Heart left ventricle (tissue), 16 donors: ENCODE measurements around the gene SCYL1. TPM values are rescaled to one million over a fixed set of nuclear protein-coding genes. Genes with fewer than 3 reads are reported as not detected.

ENCODE experiments used
- ATAC-seq, 4 donors: fragments of 200-7000 bp; cut with Tn5 transposase; one replicate each; pipeline ENCODE4 v1.9.1; 2020 to 2022; ENCODE audit warnings: moderate library complexity in 4 of 4, mild to moderate bottlenecking in 3 of 4, moderate number of reproducible peaks in 1 of 4
- DNase-seq, 5 donors: peaks; one replicate each; pipeline ENCODE4 v3.0.0-alpha.2; 2020
- H3K27ac ChIP-seq, 12 donors: fragments of 200-600 bp; sonication (generic) in 4 of 12; one replicate each; pipeline versions ENCODE4 v1.5.0 to v1.8.0; 2016 to 2022; ENCODE audit warnings: mild to moderate bottlenecking in 2 of 12
- H3K27me3 ChIP-seq, 9 donors: fragments of 200-600 bp; sonication (generic) in 2 of 9; one replicate each; pipeline versions ENCODE4 v1.5.1 to v1.8.0; 2016 to 2022; ENCODE audit warnings: mild to moderate bottlenecking in 3 of 9
- H3K36me3 ChIP-seq, 9 donors: fragments of 200-600 bp; sonication (generic) in 2 of 9; one replicate each; pipeline versions ENCODE4 v1.5.0 to v1.8.0; 2018 to 2022; ENCODE audit warnings: mild to moderate bottlenecking in 2 of 9
- H3K4me1 ChIP-seq, 12 donors: fragments of 200-600 bp; sonication (generic) in 4 of 12; one replicate each; pipeline versions ENCODE4 v1.5.0 to v1.8.0; 2016 to 2022; ENCODE audit warnings: mild to moderate bottlenecking in 3 of 12
- H3K4me3 ChIP-seq, 12 donors: fragments of 200-600 bp; sonication (generic) in 4 of 12; one replicate each; pipeline versions ENCODE4 v1.5.0 to v1.8.0; 2017 to 2022; ENCODE audit warnings: mild to moderate bottlenecking in 9 of 12, moderate library complexity in 4 of 12
- H3K9me3 ChIP-seq, 12 donors: fragments of 200-600 bp; sonication (generic) in 4 of 12; one replicate each; pipeline versions ENCODE4 v1.5.0 to v1.8.0; 2016 to 2022; ENCODE audit warnings: mild to moderate bottlenecking in 1 of 12
- POLR2A ChIP-seq, 2 donors: fragments of 450-650 bp; IDR thresholded peaks; one replicate each; pipeline ENCODE4 v1.6.1; 2017; ENCODE audit warnings: antibody characterized with exemption in 2 of 2, mild to moderate bottlenecking in 2 of 2, moderate library complexity in 2 of 2
- WGBS, 4 donors: extraction: QIAGEN DNeasy Blood & Tissue Kit in 2 of 4; methylation state at CpG; one replicate each; pipeline versions ENCODE4 v1.1.5 to v1.1.7; 2013 to 2018; 5-methylcytosine and 5-hydroxymethylcytosine counted together
- intact Hi-C, 10 donors: fragments of 100-400 bp; cut with DNase I; formaldehyde crosslinking; loops; one replicate each; pipeline versions ENCODE4 v1.11.1 to v1.14.2; 2022
- polyA plus RNA-seq, 2 donors: library from polyadenylated mRNA; stranded (reverse); fragments of 200-250 nt; gene quantifications; one replicate each; pipeline ENCODE4 v1.2.3, GENCODE V29; 2013
- total RNA-seq, 9 donors: library from RNA; depleted of rRNA in 2 of 9; stranded (reverse); fragments of >200 nt in 2 of 9; fragmentation: NEBNext Ultra II Directional in 3 of 9; extraction: Animal tissue kit (Norgen Biotek cat#: 25700) in 3 of 9; gene quantifications; one replicate each; pipeline versions ENCODE4 v1.1.0 to v1.2.4, GENCODE V29; 2016 to 2023
- TF ChIP-seq, protein P1 (sequence below), 12 donors: fragments of 200-600 bp; sonication (generic) in 4 of 12; IDR thresholded peaks; one replicate each; pipeline versions ENCODE4 v1.5.0 to v1.8.0; 2018 to 2022; ENCODE audit warnings: antibody characterized with exemption in 12 of 12, mild to moderate bottlenecking in 5 of 12
- donor health status: ischemic (EF 13 %, LVEDD 7.1; RV severe dilation, severe dysfunction).
- donor health status: healthy with polysubstance abuse.
- donor health status: DM: no; HTN: yes; CAD: no.
- donor health status: DM: no; HTN: no; CAD: no.
- donor health status: ischemic (EF 25% LVEDD 6.9; RV normal size, moderate dysfunction).
- donor health status: ischemic (EF 25% LVEDD 5.7; RV mildly dilated, moderate dysfunction).
- donor health status: healthy.
- donor health status: DM: yes; HTN: yes; CAD: no.
- donor health status: ischemic (EF 35%, LVEDD 5.7; RV mildly dilated, moderate dysfunction).
- donor health status: nonischemic (EF 11% LVEDD 7.7; RV severe dilation, severe dysfunction).
- donor health status: DM: yes; HTN: yes; CAD: no.
- donor health status: PGD.
- donor health status: ischemic (EF 29% LVEDD 5.4; RV normal size, mild dysfunction).
- donor health status: nonischemic (EF 23%, LVEDD 6.1; RV moderate dilation, normal function).

Gene SCYL1
- total and polyA plus RNA-seq, 11 donors, result 51.6 to 135 (median 64.2) TPM

DNA sequence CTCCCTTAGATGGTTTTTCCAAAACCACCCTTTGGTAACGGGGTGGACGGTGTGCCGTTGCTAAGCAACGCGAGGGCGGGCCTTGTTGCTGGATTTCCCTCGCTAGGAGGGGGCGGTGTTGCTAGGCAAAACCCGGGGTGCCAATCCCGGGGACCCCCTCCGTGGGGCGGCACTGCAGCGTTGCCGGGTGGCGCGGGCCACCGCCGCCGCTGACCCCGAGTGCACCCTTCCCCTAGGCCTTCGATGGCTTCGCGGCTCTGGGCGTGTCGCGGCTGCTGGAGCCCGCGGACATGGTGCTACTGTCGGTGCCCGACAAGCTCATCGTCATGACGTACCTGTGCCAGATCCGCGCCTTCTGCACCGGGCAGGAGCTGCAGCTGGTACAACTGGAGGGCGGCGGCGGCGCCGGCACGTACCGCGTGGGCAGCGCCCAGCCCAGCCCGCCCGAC, 59.9 kb downstream of the SCYL1 start:
- intact Hi-C loops, result loop anchor here in 3 of 10 donors (5.0 kb wide), 1 partner anchor 42 kb away; no protein-coding TSS in a partner anchor
- ATAC-seq, result no peak
- TF ChIP-seq POLR2A (IDR thresholded peaks at IDR 0.05), result no peak
- TF ChIP-seq, protein P1, sequence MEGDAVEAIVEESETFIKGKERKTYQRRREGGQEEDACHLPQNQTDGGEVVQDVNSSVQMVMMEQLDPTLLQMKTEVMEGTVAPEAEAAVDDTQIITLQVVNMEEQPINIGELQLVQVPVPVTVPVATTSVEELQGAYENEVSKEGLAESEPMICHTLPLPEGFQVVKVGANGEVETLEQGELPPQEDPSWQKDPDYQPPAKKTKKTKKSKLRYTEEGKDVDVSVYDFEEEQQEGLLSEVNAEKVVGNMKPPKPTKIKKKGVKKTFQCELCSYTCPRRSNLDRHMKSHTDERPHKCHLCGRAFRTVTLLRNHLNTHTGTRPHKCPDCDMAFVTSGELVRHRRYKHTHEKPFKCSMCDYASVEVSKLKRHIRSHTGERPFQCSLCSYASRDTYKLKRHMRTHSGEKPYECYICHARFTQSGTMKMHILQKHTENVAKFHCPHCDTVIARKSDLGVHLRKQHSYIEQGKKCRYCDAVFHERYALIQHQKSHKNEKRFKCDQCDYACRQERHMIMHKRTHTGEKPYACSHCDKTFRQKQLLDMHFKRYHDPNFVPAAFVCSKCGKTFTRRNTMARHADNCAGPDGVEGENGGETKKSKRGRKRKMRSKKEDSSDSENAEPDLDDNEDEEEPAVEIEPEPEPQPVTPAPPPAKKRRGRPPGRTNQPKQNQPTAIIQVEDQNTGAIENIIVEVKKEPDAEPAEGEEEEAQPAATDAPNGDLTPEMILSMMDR (IDR thresholded peaks at IDR 0.05), result no peak
- DNase-seq, result no peak
- no peaks in the 10 kb centered on the region for H3K27me3 ChIP-seq
- no peak overlapping the region for H3K4me3 ChIP-seq
- H3K4me1 ChIP-seq, result peaks cover 6 to 51% (median 40%) of the 10 kb centered on the region in 12 donors
- 65 to 82% (median 74%) methylated on average over 22 to 46 of the region's 46 CpGs for WGBS, 4 donors
- no peak overlapping the region for H3K27ac ChIP-seq
- no peaks in the 10 kb centered on the region for H3K9me3 ChIP-seq
- H3K36me3 ChIP-seq, result peaks cover 0 to 72% (median 45%) of the 10 kb centered on the region in 9 donors

GRCh38 chr11:65585396-65586246, 60.7 kb downstream of the SCYL1 start:
- Histone ChIP-seq H3K4me1 (peaks cover 6 to 57% (median 44%) of the 10 kb centered on the region in 12 donors), H3K9me3 (no peaks in the 10 kb centered on the region), H3K4me3 (no peak overlapping the region), H3K27me3 (no peaks in the 10 kb centered on the region), H3K36me3 (peaks cover 0 to 72% (median 45%) of the 10 kb centered on the region in 9 donors), H3K27ac (peak overlapping the region in 11 of 12 donors; percentile 76 to 90 (median 84))
- WGBS, 4 donors, result 65 to 70% (median 69%) methylated on average over 14 to 51 of the region's 51 CpGs
- DNase-seq, result peak in 2 of 5 donors; percentile 35 to 60
- ATAC-seq, result no peak
- TF ChIP-seq POLR2A (IDR thresholded peaks at IDR 0.05), result no peak
- TF ChIP-seq, protein P1 (IDR thresholded peaks at IDR 0.05), result no peak
- intact Hi-C loops, result loop anchor here in 3 of 10 donors (5.0 kb wide), 1 partner anchor 43 kb away; no protein-coding TSS in a partner anchor

DNA sequence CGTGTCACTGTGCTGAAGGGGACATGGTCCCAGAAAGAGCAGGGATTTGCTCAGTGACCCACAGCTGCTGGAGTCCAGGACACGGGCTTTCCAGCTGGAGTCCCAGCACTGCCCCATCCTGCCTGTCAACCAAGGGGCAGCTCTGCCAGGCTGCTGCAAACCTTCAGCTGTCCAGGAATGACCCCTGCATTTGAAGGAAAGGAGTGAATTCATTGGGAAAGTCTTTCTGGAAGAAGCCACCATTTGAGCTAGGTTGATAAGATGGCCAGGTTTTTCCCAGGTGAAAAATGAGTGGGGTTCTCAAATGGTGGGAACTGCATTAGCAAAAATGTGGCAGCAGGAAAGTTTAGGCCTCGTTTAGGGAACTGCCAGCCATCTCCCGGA, 61.4 kb downstream of the SCYL1 start:
- TF ChIP-seq POLR2A (IDR thresholded peaks at IDR 0.05), result no peak
- TF ChIP-seq, protein P1 (IDR thresholded peaks at IDR 0.05), result no peak
- Histone ChIP-seq H3K4me1 (peaks cover 6 to 57% (median 44%) of the 10 kb centered on the region in 12 donors), H3K9me3 (no peaks in the 10 kb centered on the region), H3K4me3 (peak overlapping the region in 1 of 12 donors; percentile 12), H3K27ac (peak overlapping the region in 11 of 12 donors; percentile 76 to 90 (median 84)), H3K36me3 (peaks cover 0 to 72% (median 45%) of the 10 kb centered on the region in 9 donors), H3K27me3 (no peaks in the 10 kb centered on the region)
- DNase-seq, result no peak
- WGBS, 4 donors, result 51 to 69% (median 61%) methylated on average over 4 of the region's 4 CpGs
- intact Hi-C loops, result loop anchor here in 3 of 10 donors (5.0 kb wide), 1 partner anchor 44 kb away; no protein-coding TSS in a partner anchor
- no peak for ATAC-seq

DNA sequence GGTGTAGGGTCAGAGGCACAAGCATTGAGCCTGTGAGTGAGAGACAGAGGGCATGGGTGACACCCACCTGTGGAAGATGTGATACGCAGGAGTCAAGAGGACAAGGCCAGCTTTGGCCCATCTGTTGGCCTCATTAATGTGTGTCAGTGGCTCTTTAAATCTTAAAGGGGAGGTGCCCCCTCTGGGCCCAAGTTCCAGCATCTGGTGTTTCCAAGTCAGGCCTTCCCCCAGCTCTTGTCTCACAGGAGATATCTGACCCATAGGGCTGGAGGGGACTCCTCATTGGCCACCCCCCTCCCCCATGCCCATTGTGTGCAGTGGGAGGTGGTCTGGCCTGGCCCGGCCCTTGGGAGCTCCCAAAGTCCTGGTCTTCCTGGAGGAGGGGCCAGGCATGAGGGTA, 61.8 kb downstream of the SCYL1 start:
- intact Hi-C loops, result loop anchor here in 3 of 10 donors (5.0 kb wide), 1 partner anchor 44 kb away; no protein-coding TSS in a partner anchor
- peak in 2 of 5 donors; percentile 45 to 72 for DNase-seq
- TF ChIP-seq, protein P1 (IDR thresholded peaks at IDR 0.05), result no peak
- Histone ChIP-seq H3K9me3 (no peaks in the 10 kb centered on the region), H3K4me3 (peak overlapping the region in 2 of 12 donors; percentile 12), H3K27me3 (no peaks in the 10 kb centered on the region), H3K4me1 (peaks cover 6 to 58% (median 44%) of the 10 kb centered on the region in 12 donors), H3K27ac (peak overlapping the region in 11 of 12 donors; percentile 76 to 90 (median 84)), H3K36me3 (peaks cover 0 to 72% (median 46%) of the 10 kb centered on the region in 9 donors)
- WGBS, 4 donors, result 39 to 51% (median 47%) methylated on average over 2 of the region's 2 CpGs
- peak; percentile 8 to 43 (median 33) for ATAC-seq
